ENCODE results near the gene MMRN2. TPM values are rescaled to one million over a fixed set of nuclear protein-coding genes. Genes with fewer than 3 reads are reported as not detected.
"Not testable (repeated sequence)": the region's sequence is repeated elsewhere in the genome, so short reads cannot be mapped to it uniquely, and the experiment has no call there.

Gene MMRN2
- polyA plus RNA-seq, 2 of the 4 experiments (the other 2 are of a cell fraction) = 0.35 to 1.1 TPM

DNA sequence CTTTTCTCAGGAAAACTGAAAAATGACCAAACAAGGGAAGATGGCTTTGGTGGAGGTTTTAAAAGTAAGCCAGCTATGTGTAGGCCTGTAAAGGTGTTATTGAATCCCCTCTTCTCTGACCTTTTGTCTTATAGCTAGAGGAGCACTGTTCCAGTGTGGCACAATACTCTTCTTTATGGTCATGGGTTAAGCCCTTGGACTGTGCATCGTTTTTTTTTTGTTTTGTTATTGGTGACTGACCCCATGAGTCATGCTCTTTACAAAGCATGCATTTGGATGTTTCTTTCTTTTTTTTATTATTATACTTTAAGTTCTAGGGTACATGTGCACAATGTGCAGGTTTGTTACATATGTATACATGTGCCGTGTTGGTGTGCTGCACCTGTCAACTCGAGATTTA lies 43.1 kb upstream of the MMRN2 start:
- FAIRE-seq = no peak

DNA sequence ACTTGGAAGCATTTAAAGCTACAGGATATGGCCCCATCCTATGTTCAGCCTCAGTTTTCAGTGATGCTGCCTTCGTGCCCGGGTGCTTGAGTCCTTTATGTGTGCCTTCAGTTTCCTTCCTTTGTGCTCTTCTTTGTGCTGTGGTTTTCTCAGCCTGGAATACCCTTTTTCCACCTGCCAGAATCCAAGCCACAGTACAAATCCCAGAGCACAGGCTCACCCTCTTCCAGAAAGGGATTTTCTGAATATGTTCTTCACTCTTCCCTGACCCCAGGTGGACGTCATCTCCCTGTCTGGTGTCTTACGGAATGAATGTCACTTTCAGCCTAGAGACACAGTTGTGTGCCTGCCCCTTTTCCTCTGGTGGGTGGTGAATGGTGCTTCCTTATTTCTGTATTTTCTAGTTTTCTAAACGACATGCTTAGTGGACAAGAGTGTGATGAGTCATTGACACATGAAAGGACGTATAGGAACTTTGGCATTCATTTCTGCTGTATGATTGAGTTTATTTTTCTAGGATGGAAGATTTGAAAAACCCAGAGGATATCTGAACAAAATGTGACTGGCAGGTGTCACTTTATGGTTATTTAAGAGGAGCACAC lies 42.5 kb upstream of the MMRN2 start:
- H3K9me3 ChIP-seq; H3K4me1 ChIP-seq; FAIRE-seq; H3K4me3 ChIP-seq; DNase-seq (ENCODE audit: low read depth in 1 of 2, low spot score in 1 of 2); POLR2A ChIA-PET; CTCF ChIA-PET; H3K4me2 ChIP-seq; H3K27ac ChIP-seq; ATAC-seq: not testable (repeated sequence)
- 61% methylated on average over 6 of the region's 6 CpGs for WGBS (ENCODE audit: missing lambda C conversion rate)

More for the DNA sequence above, 43.1 kb upstream of the MMRN2 start:
- Histone ChIP-seq H3K27ac (no peak overlapping the region), H3K4me1 (no peaks in the 10 kb centered on the region), H3K9me3 (no peaks in the 10 kb centered on the region), H3K4me3 (no peak overlapping the region), H3K4me2 (no peak overlapping the region)
- DNase-seq (ENCODE audit: low read depth in 1 of 2, low spot score in 1 of 2) (no peak), ATAC-seq (no peak)
- CTCF ChIA-PET = no interaction called here
- TF ChIP-seq, protein P1, sequence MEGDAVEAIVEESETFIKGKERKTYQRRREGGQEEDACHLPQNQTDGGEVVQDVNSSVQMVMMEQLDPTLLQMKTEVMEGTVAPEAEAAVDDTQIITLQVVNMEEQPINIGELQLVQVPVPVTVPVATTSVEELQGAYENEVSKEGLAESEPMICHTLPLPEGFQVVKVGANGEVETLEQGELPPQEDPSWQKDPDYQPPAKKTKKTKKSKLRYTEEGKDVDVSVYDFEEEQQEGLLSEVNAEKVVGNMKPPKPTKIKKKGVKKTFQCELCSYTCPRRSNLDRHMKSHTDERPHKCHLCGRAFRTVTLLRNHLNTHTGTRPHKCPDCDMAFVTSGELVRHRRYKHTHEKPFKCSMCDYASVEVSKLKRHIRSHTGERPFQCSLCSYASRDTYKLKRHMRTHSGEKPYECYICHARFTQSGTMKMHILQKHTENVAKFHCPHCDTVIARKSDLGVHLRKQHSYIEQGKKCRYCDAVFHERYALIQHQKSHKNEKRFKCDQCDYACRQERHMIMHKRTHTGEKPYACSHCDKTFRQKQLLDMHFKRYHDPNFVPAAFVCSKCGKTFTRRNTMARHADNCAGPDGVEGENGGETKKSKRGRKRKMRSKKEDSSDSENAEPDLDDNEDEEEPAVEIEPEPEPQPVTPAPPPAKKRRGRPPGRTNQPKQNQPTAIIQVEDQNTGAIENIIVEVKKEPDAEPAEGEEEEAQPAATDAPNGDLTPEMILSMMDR (IDR thresholded peaks at IDR 0.05) = no peak
- no peak for TF ChIP-seq NR3C1 (IDR thresholded peaks at IDR 0.05)
- TF ChIP-seq HOXA7 (CRISPR knock-in tag; IDR thresholded peaks at IDR 0.05) = no peak
- TF ChIP-seq TP53 (CRISPR knock-in tag; IDR thresholded peaks at IDR 0.05) = no peak
- TF ChIP-seq ZNF302 (CRISPR knock-in tag; IDR thresholded peaks at IDR 0.05) = no peak
- TF ChIP-seq TFCP2L1 (CRISPR knock-in tag; IDR thresholded peaks at IDR 0.05) = no peak
- no peak for TF ChIP-seq REST (IDR thresholded peaks at IDR 0.05)
- TF ChIP-seq, protein P2, sequence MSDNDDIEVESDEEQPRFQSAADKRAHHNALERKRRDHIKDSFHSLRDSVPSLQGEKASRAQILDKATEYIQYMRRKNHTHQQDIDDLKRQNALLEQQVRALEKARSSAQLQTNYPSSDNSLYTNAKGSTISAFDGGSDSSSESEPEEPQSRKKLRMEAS (IDR thresholded peaks at IDR 0.05) = no peak
- TF ChIP-seq HOXB13 (CRISPR knock-in tag; IDR thresholded peaks at IDR 0.05; ENCODE audit: low read depth) = no peak
- no peak for TF ChIP-seq SMC3 (IDR thresholded peaks at IDR 0.05)
- TF ChIP-seq RCOR1 (IDR thresholded peaks at IDR 0.05; ENCODE audit: low read depth, low read length) = no peak
- no peak for TF ChIP-seq CBX8 (IDR thresholded peaks at IDR 0.05)
- TF ChIP-seq SREBF2 (IDR thresholded peaks at IDR 0.05) = no peak
- no peak for TF ChIP-seq FOSB (CRISPR knock-in tag; IDR thresholded peaks at IDR 0.05)
- TF ChIP-seq NPAS2 (CRISPR knock-in tag; IDR thresholded peaks at IDR 0.05; ENCODE audit: borderline replicate concordance) = no peak
- TF ChIP-seq EHF (CRISPR knock-in tag; IDR thresholded peaks at IDR 0.05) = no peak
- no peak for TF ChIP-seq ZC3H11A (IDR thresholded peaks at IDR 0.05)
- 43% methylated on average over 3 of the region's 3 CpGs for WGBS (ENCODE audit: missing lambda C conversion rate)
- POLR2A ChIA-PET = no interaction called here

DNA sequence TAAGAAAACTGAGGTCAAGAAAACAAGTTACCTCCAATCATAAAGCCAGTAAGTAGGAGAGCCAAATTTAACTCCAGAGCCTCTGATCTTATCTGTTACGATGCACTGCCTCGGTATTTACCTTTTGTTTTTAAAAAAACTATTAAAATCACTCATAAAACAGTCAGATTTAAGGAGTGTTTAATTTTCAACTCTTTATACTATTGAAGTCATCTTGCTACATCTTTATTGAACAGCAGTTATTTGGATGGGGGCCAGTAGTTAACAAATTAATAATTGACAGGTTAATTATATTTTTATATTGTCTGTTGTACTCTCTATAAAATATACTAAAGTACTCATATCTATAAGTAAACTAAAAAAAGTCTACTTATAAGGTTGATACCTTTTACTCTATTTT lies 35.5 kb upstream of the MMRN2 start:
- TF ChIP-seq PBX3 (IDR thresholded peaks at IDR 0.05) (no peak), MAZ (IDR thresholded peaks at IDR 0.05; ENCODE audit: borderline replicate concordance, low read depth, low read length) (no peak), PHF8 (IDR thresholded peaks at IDR 0.05; ENCODE audit: borderline replicate concordance, low read depth) (no peak), FOSL2 (IDR thresholded peaks at IDR 0.05) (no peak), FOSL2 (CRISPR knock-in tag; IDR thresholded peaks at IDR 0.05) (no peak)
- CTCF ChIA-PET = no interaction called here
- 68% methylated on average over 2 of the region's 2 CpGs for WGBS (ENCODE audit: missing lambda C conversion rate)
- Histone ChIP-seq H3K4me3 (no peak overlapping the region), H3K4me1 (0 out of 3 replicates have a peak, but pooled peaks cover 8% of the 10 kb centered on the region), H3K27ac (no peak overlapping the region), H3K9me3 (no peaks in the 10 kb centered on the region), H3K4me2 (no peak overlapping the region)
- FAIRE-seq (no peak), ATAC-seq (no peak), DNase-seq (ENCODE audit: low read depth in 1 of 2, low spot score in 1 of 2) (no peak)
- POLR2A ChIA-PET = no interaction called here
